Thoracic aorta (tissue), 2 donors: Measurements from ENCODE around the gene DHRS7. TPM values are rescaled to one million over a fixed set of nuclear protein-coding genes. Genes with fewer than 3 reads are reported as not detected.

Experiments
- ATAC-seq: fragments of 150-250 bp; one replicate; pipeline ENCODE4 v1.8.0; 2017; ENCODE audit warnings: low read depth; ENCODE audit not compliant: insufficient number of reproducible peaks, low FRiP score
- DNase-seq: peaks from one replicate; pipeline ENCODE4 v3.0.0-alpha.2; 2020; ENCODE audit warnings: low spot score
- H3K27ac ChIP-seq, 2 donors: fragments of 200-600 bp; sonication (generic); 1 replicate in 1 of 2; 2 replicates in 1 of 2; pipeline ENCODE4 v1.5.1; 2016; ENCODE audit warnings: mild to moderate bottlenecking in 2 of 2, moderate library complexity in 2 of 2
- H3K27me3 ChIP-seq: fragments of 200-600 bp; sonication (generic); replicated peaks from 2 replicates; pipeline ENCODE4 v1.6.0; 2016; ENCODE audit warnings: mild to moderate bottlenecking; ENCODE audit not compliant: insufficient read depth
- H3K36me3 ChIP-seq: fragments of 200-600 bp; sonication (generic); one replicate; pipeline ENCODE4 v1.5.1; 2016
- H3K4me1 ChIP-seq, 2 donors: fragments of 200-600 bp; sonication (generic); 1 replicate in 1 of 2; 2 replicates in 1 of 2; pipeline versions ENCODE4 v1.5.1 to v1.6.0; 2016; ENCODE audit warnings: low read depth in 2 of 2, mild to moderate bottlenecking in 1 of 2; ENCODE audit not compliant: control insufficient read depth in 1 of 2
- H3K4me3 ChIP-seq: fragments of 200-600 bp; sonication (generic); 2 replicates; pipeline ENCODE4 v1.5.1; 2016; ENCODE audit warnings: mild to moderate bottlenecking
- H3K9me3 ChIP-seq: fragments of 200-600 bp; sonication (generic); 2 replicates; pipeline ENCODE4 v1.5.1; 2016
- CTCF ChIP-seq: fragments of 200-600 bp; sonication (generic); IDR thresholded peaks from one replicate; pipeline ENCODE4 v1.5.1; 2019; ENCODE audit warnings: antibody characterized with exemption
- total RNA-seq, 2 donors: library from RNA; depleted of rRNA; stranded (reverse); fragments of >200 nt; gene quantifications; one replicate each; pipeline versions ENCODE4 v1.1.0 to v1.2.3, GENCODE V29; 2016

DHRS7 gene
- total RNA-seq, 2 donors from 2014 or later = 74.2 to 117 TPM

DNA sequence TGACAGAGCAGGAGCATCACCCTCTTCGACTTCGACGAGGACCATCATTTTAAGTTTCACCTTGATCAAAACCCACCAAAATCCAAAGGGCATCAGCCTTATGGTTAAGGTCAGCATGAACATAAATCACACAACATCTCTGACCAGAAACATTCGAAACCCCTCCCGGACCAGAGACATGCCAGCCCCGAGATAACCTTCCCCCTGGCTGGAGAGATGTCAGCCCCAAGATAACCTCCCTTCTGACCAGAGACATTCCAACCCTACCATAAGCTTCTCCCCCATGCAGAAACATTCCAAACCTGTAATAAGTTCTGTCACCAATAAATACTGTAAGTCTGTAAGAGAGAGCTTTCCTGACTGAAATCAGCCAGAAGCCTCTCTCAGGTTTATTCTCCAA lies 67.2 kb downstream of the DHRS7 start:
- no peak for DNase-seq
- H3K36me3 ChIP-seq = no peaks in the 10 kb centered on the region
- H3K4me1 ChIP-seq = peaks cover 20 to 33% of the 10 kb centered on the region in 2 donors
- no peak for TF ChIP-seq CTCF
- no peaks in the 10 kb centered on the region for H3K9me3 ChIP-seq
- H3K27ac ChIP-seq = no peak overlapping the region
- no peak for ATAC-seq
- H3K27me3 ChIP-seq = no peaks in the 10 kb centered on the region
- H3K4me3 ChIP-seq = no peak overlapping the region

DNA sequence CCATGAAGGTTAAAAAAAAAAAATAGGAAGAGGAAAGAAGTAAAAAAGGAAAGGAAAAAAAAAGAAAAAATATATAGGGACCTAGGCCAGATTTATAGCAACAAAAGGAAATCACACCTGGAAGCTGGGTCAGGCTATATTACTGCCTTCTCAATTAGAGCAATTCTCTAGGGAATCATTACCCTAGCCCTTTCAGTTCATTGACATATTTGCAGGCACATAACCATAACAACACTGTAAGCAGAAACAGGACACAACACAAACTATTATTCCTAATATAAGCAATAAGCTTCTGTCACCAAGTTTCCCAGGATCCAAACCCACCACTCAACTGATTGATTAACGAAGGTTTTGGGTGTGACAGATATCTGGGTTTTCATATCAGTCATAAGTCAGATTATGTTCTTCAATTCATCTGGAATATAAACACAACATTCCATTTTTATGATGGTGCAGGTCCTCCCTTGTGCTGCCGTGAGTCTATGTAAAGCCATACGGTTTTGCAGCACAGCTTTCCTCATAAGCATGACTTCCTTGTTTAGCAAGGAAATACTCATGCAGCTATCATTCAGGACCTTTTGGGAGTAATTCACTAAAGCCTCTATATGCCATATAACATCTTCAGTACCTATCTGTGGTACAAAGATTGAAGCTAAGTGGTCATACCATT lies 69.3 kb downstream of the DHRS7 start:
- Histone ChIP-seq H3K36me3 (no peaks in the 10 kb centered on the region), H3K27me3 (no peaks in the 10 kb centered on the region), H3K27ac (no peak overlapping the region), H3K4me1 (peaks cover 17 to 29% of the 10 kb centered on the region in 2 donors), H3K9me3 (no peaks in the 10 kb centered on the region), H3K4me3 (no peak overlapping the region)
- DNase-seq (no peak), ATAC-seq (no peak)
- no peak for TF ChIP-seq CTCF

DNA sequence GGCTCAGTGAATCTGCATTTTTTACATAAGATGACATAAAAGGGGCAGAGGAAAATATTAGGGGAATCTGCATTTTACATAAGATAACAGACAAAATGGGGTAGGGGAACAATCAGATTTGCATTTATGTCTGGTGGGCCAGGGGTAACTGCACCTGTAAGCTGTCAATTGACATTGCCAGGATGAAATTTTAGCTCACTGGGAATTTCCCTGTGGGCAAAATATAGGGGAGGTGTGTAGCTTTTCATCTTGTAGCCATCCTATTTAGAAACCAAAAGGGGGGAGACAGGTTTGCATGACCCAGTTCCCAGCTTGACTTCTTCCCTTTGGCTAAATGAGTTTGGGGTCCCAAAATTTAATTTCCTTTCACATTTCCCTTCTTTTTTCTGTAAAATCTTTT lies 70.0 kb downstream of the DHRS7 start:
- ATAC-seq = no peak
- no peak overlapping the region for H3K27ac ChIP-seq
- no peaks in the 10 kb centered on the region for H3K36me3 ChIP-seq
- H3K4me1 ChIP-seq = peaks cover 17 to 29% of the 10 kb centered on the region in 2 donors
- H3K4me3 ChIP-seq = no peak overlapping the region
- H3K9me3 ChIP-seq = no peaks in the 10 kb centered on the region
- no peaks in the 10 kb centered on the region for H3K27me3 ChIP-seq
- no peak for TF ChIP-seq CTCF
- DNase-seq = no peak

DNA sequence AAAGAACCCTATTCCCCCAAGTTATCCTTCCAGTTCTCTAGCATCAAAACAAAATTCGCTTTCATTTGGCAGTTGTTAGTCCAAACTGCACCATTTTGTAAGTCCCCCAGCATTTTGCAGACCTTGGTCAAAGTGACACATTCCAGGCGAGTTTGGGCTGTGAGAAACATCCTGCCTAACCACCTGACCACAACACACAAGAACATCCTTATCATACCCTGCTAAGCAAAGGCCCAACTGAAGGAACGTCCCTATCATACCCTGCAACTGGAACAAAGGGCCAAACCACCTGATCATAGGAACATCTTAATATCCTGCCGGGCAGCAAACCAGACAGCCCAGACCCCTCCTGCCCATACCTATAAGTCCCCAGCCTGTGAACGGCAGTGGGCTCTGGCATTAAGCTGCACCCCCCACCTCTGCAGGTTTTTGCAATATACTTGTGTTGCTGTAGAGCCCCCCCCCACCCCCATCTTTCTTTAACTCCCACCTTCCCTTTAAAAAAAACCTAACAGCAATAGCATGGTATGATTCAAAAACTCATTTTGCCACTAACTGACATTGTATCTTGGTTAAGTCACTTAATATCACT lies 70.8 kb downstream of the DHRS7 start:
- H3K27ac ChIP-seq = peak overlapping the region in 1 of 2 donors; percentile 98
- H3K4me3 ChIP-seq = peak overlapping the region; percentile 95

More for the DNA sequence above, 70.8 kb downstream of the DHRS7 start:
- no peaks in the 10 kb centered on the region for H3K36me3 ChIP-seq
- H3K4me1 ChIP-seq = peaks cover 17 to 29% of the 10 kb centered on the region in 2 donors
- ATAC-seq (no peak), DNase-seq (no peak)
- no peaks in the 10 kb centered on the region for H3K27me3 ChIP-seq
- H3K9me3 ChIP-seq = no peaks in the 10 kb centered on the region
- TF ChIP-seq CTCF = no peak

Other genes with a start within 250 kb of the DHRS7 start
- not detected for gene LRRC9, start 245.3 kb downstream of the DHRS7 start, total RNA-seq
- gene PCNX4, start 73.5 kb downstream of the DHRS7 start, total RNA-seq = 10 to 100 TPM; 26.7 to 73.2 TPM
- gene PPM1A, start 83.8 kb upstream of the DHRS7 start, total RNA-seq = 10 to 100 TPM; 37.4 to 58.3 TPM